ENCODE data around the gene CENATAC.
"Not testable (repeated sequence)": the region's sequence is repeated elsewhere in the genome, so short reads cannot be mapped to it uniquely, and the experiment has no call there.

Gene CENATAC

DNA sequence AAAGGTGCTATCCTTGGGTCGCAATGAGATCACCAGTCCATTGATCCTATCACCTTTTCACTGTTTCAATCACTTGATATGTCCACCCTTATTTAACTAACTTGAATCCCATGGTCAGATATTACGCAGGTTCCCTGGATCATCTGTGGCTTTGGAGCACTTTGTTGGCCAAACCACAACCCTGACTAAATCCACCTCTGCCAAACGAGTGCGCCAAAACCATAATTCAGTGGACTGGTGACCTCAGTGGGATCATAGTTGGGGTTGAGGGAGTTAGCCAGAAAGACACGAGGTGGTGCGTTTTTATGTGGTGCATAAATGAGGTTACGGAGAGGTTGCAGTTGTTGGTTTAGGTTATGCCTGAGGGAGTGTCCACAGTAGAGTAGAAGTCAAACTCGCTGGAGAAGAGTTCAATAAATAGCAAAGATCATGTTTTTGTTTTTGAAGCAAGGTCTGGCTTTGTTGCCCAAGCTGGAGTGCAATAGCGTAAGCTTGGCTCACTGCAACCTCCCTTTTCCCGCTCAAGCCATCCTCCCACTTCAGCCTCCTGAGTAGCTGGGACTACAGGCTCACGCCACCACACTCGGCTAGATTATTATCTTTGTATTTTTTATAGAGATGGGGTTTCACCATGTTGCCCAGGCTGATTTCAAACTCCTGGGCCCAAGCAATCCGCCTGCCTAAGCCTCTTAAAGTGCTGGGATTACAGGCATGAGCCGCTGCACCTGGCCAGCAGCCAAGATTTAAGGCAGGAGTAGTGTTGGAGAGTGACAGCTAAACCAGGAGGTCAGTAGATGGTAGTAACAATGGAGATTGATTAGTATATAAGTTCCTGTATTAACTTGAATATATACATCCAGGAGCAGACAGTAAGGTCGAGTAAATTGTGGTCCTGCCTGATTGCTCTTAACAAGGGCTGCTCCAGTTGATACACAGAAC is 21.9 kb upstream of the CENATAC start:
- H3K27me3 ChIP-seq (ENCODE audit: insufficient read depth, low read length) = peaks cover 17% of the 10 kb centered on the region

DNA sequence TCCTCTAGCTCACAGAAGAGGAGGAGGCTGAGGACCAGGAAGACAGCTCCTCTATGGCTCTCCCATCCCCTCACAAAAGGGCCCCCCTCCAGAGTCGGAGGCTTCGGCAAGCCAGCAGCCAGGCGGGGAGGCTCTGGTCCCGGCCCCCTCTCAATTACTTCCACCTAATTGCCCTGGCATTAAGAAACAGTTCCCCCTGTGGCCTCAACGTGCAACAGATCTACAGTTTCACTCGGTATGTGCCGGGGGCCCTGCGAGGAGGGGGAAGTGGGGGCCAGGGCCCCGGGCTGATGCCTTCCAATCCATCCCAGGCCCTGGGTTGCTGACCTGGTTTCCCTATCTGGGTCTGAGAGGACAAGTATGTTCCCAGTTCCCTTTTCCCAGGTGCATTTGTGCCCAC is 18.5 kb upstream of the CENATAC start:
- Histone ChIP-seq H3K4me3 (ENCODE audit: low read length) (no peak overlapping the region), H3K27me3 (ENCODE audit: insufficient read depth, low read length) (peaks cover 17% of the 10 kb centered on the region), H3K36me3 (ENCODE audit: insufficient read depth, low read length) (no peaks in the 10 kb centered on the region), H2AFZ (ENCODE audit: low read depth, low read length) (no peak overlapping the region), H3K9me3 (ENCODE audit: low read length) (no peaks in the 10 kb centered on the region), H3K4me1 (ENCODE audit: insufficient read depth, low read length) (peaks cover 11% of the 10 kb centered on the region)

More for the DNA sequence above, 21.9 kb upstream of the CENATAC start:
- H3K36me3 ChIP-seq (ENCODE audit: insufficient read depth, low read length) = no peaks in the 10 kb centered on the region
- no peak overlapping the region for H3K4me3 ChIP-seq (ENCODE audit: low read length)
- H3K4me1 ChIP-seq (ENCODE audit: insufficient read depth, low read length) = peaks cover 11% of the 10 kb centered on the region
- no peak overlapping the region for H2AFZ ChIP-seq (ENCODE audit: low read depth, low read length)
- H3K9me3 ChIP-seq (ENCODE audit: low read length) = no peaks in the 10 kb centered on the region

DNA sequence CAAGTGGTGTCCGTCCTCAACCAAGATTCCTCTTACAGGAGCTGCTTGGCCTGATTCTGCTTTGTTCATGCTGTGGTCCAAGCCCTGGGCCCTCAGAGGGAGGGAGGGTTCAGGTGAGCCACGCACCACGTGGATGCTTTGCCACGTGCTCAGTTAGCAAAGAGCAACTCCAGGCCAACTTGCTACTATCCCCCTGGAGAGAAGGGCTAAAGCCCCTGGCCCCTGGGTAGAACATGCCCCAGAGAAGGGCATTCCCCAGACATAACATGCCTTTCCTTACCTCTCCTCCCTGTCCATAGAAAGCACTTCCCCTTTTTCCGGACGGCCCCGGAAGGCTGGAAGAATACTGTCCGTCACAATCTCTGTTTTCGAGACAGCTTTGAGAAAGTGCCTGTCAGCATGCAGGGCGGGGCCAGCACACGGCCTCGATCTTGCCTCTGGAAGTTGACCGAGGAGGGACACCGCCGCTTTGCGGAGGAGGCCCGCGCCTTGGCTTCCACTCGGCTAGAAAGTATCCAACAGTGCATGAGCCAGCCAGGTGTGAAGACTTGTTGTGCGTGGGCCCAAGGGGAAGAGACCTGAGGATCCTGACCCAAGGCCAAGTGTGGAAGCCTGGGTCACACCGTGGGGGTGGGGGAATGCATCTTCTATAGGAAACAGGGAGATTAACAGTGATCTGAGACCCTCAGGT is 17.6 kb upstream of the CENATAC start:
- H2AFZ ChIP-seq (ENCODE audit: low read depth, low read length) = no peak overlapping the region
- peaks cover 17% of the 10 kb centered on the region for H3K27me3 ChIP-seq (ENCODE audit: insufficient read depth, low read length)
- H3K4me3 ChIP-seq (ENCODE audit: low read length) = no peak overlapping the region
- H3K36me3 ChIP-seq (ENCODE audit: insufficient read depth, low read length) = no peaks in the 10 kb centered on the region
- no peaks in the 10 kb centered on the region for H3K9me3 ChIP-seq (ENCODE audit: low read length)
- H3K4me1 ChIP-seq (ENCODE audit: insufficient read depth, low read length) = peaks cover 11% of the 10 kb centered on the region

DNA sequence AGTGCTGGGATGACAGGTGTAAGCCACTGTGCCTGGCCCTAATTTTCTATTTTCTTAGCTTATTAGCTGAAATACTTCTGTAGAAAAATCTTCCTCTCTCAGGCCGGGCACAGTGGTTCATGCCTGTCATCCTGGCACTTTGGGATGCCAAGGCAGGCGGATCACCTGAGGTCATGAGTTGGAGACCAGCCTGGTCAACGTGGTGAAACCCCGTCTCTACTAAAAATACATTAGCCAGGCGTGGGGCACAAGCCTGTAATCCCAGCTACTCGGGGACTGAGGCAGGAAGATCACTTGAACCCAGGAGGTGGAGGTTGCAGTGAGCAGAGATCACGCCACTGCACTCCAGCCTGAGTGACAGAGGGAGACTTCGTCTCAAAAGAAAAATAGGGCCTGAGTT is 13.6 kb upstream of the CENATAC start:
- H2AFZ ChIP-seq (ENCODE audit: low read depth, low read length); H3K36me3 ChIP-seq (ENCODE audit: insufficient read depth, low read length); H3K9me3 ChIP-seq (ENCODE audit: low read length); H3K4me1 ChIP-seq (ENCODE audit: insufficient read depth, low read length); H3K27me3 ChIP-seq (ENCODE audit: insufficient read depth, low read length); H3K4me3 ChIP-seq (ENCODE audit: low read length): not testable (repeated sequence)

DNA sequence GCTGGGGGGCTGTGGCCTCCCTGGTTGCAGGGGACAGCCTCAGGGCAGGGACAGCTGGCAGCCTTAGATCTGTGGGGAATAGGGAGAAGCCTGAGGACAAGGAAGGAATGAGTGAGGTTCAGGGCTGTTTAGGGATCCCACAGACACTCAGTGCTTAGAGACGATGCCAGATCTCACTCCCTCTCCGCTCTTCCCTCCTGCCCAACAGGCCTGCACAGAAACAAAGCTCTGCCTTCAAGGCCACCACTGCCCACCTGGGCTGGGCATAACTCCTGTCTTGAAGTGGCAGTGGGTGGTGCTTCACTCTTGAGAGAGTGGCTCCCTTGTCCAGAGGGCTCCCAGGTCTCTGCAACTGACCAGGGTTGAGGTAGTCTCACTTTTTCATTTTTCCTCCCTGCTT is 13.1 kb upstream of the CENATAC start:
- H3K9me3 ChIP-seq (ENCODE audit: low read length) = no peaks in the 10 kb centered on the region
- H3K27me3 ChIP-seq (ENCODE audit: insufficient read depth, low read length) = peaks cover 5% of the 10 kb centered on the region
- H3K4me3 ChIP-seq (ENCODE audit: low read length) = no peak overlapping the region
- H2AFZ ChIP-seq (ENCODE audit: low read depth, low read length) = no peak overlapping the region
- peaks cover 3% of the 10 kb centered on the region for H3K4me1 ChIP-seq (ENCODE audit: insufficient read depth, low read length)
- no peaks in the 10 kb centered on the region for H3K36me3 ChIP-seq (ENCODE audit: insufficient read depth, low read length)

DNA sequence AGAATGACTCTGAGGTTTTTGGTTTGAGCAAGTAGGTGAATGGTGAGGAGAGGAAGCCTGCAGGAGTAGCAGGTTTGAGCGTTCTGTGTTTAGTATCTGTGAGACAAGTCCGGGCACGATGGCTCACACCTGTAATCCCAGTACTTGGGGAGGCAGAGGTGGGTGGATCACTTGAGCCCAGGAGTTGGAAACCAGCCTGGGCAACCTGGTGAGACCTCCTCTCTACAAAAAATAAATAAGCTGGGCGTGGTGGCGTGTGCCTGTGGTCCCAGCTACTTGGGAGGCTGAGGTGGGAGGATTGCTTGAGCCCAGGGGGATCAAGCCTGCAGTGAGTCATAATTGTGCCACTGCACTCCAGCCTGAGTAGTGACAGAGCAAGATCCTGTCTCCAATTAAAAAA is 9.7 kb upstream of the CENATAC start:
- Histone ChIP-seq H3K4me3 (ENCODE audit: low read length) (no peak overlapping the region), H2AFZ (ENCODE audit: low read depth, low read length) (no peak overlapping the region), H3K27me3 (ENCODE audit: insufficient read depth, low read length) (no peaks in the 10 kb centered on the region), H3K4me1 (ENCODE audit: insufficient read depth, low read length) (no peaks in the 10 kb centered on the region), H3K36me3 (ENCODE audit: insufficient read depth, low read length) (no peaks in the 10 kb centered on the region), H3K9me3 (ENCODE audit: low read length) (no peaks in the 10 kb centered on the region)

DNA sequence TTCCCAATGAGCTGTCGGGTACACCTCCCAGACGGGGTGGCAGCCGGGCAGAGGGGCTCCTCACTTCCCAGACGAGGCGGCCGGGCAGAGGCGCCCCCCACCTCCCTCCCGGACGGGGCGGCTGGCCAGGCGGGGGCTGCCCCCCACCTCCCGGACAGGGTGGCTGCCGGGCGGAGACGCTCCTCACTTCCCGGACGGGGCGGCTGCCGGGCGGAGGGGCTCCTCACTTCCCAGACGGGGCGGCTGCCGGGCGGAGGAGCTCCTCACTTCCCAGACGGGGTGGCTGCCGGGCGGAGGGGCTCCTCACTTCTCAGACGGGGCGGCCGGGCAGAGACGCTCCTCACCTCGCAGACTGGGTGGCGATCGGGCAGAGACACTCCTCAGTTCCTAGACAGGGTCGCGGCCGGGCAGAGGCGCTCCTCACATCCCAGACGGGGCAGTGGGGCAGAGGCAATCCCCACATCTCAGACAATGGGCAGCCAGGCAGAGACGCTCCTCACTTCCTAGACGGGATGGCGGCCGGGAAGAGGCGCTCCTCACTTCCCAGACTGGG is 6.4 kb upstream of the CENATAC start:
- H3K36me3 ChIP-seq (ENCODE audit: insufficient read depth, low read length); H3K4me1 ChIP-seq (ENCODE audit: insufficient read depth, low read length); H3K27me3 ChIP-seq (ENCODE audit: insufficient read depth, low read length); H3K4me3 ChIP-seq (ENCODE audit: low read length); H3K9me3 ChIP-seq (ENCODE audit: low read length); H2AFZ ChIP-seq (ENCODE audit: low read depth, low read length): not testable (repeated sequence)

DNA sequence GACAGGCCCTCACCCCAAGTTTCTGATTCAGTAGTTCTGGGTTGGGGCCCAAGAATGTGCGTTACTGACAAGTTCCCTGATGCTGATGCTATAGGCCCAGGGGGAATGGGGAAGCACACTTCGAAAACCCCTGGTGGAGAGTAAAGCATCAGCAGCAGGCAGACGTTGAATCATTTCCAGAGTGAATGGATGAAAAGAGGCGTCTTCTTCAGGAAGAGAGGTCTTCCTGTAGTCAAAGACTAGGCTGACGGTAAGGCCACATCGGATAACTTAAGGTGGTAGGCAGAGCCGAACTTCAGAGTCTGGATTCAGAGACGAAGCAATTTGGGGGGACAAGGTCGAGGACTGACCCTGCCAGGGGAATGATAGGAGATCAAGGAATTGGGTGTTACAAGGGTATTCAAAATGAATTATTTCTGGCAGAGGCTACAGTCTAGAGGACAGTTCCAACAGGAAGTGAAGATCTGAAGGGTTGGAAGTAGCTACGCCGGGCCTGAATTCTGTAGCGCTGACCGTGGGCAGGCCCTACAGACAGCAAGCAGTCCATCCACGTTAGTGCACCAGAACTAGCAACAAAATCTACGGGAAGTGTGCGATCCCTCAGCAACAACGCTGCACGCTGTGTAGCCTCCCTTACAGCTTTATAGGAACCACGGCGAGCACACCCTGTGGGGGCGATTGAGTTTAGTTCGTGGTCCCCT is 862 bp upstream of the CENATAC start:
- no peaks in the 10 kb centered on the region for H3K27me3 ChIP-seq (ENCODE audit: insufficient read depth, low read length)
- peak overlapping the region; percentile 81 for H3K4me3 ChIP-seq (ENCODE audit: low read length)
- H3K9me3 ChIP-seq (ENCODE audit: low read length) = no peaks in the 10 kb centered on the region
- peaks cover 17% of the 10 kb centered on the region for H3K4me1 ChIP-seq (ENCODE audit: insufficient read depth, low read length)
- peak overlapping the region; percentile 38 for H2AFZ ChIP-seq (ENCODE audit: low read depth, low read length)
- peaks cover 11% of the 10 kb centered on the region for H3K36me3 ChIP-seq (ENCODE audit: insufficient read depth, low read length)

DNA sequence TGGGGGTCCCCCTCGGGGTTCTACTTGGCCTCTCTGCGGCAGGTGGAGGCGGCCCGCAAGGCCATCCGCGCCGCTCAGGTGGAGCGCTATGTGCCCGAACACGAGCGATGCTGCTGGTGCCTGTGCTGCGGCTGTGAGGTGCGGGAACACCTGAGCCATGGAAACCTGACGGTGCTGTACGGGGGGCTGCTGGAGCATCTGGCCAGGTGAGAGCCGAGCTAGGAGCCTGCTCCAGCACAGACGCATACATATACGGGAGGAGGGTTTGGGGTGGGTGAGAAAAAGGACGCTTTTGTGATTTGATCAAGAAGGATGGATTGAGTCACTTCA is 415 bp downstream of the CENATAC start:
- peak overlapping the region; percentile 48 for H2AFZ ChIP-seq (ENCODE audit: low read depth, low read length)
- peaks cover 17% of the 10 kb centered on the region for H3K4me1 ChIP-seq (ENCODE audit: insufficient read depth, low read length)
- H3K27me3 ChIP-seq (ENCODE audit: insufficient read depth, low read length) = no peaks in the 10 kb centered on the region
- peak overlapping the region; percentile 81 for H3K4me3 ChIP-seq (ENCODE audit: low read length)
- H3K9me3 ChIP-seq (ENCODE audit: low read length) = no peaks in the 10 kb centered on the region
- peaks cover 12% of the 10 kb centered on the region for H3K36me3 ChIP-seq (ENCODE audit: insufficient read depth, low read length)

DNA sequence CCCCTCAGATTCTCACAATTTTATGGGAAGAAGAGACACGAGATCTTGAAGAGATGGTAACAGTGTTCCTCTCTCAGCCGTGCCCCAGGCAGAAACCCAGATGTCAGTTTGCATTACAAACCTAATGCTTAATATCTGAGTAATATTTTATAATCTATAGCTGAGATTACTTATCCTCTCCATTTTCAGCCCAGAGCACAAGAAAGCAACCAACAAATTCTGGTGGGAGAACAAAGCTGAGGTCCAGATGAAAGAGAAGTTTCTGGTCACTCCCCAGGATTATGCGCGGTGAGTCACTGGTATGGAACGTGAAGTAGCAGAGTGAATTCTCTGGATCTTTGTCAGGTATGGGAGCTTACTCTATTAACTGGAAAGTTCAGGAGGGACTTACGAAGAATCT is 884 bp downstream of the CENATAC start:
- Histone ChIP-seq H3K4me3 (ENCODE audit: low read length) (peak overlapping the region; percentile 81), H3K36me3 (ENCODE audit: insufficient read depth, low read length) (peaks cover 12% of the 10 kb centered on the region), H2AFZ (ENCODE audit: low read depth, low read length) (no peak overlapping the region), H3K27me3 (ENCODE audit: insufficient read depth, low read length) (no peaks in the 10 kb centered on the region), H3K4me1 (ENCODE audit: insufficient read depth, low read length) (peaks cover 17% of the 10 kb centered on the region), H3K9me3 (ENCODE audit: low read length) (no peaks in the 10 kb centered on the region)

DNA sequence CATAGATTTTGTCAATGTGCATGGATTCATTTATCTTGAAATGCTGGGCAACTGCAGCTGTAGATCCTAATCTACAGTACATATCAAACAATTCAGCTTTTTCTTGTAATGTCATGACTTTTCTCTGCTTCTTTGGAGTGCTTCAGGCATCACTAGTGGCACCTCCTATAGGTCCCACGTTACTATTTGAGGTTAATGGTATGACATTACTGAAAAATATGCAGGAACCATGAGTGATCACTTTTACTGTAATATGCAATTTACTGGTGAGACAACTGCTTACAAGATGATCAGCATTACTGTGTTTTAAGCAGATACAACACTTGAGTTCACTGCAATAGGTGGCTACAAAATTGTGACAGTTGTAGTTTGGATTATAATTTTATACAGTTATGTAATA is 3.0 kb downstream of the CENATAC start:
- Histone ChIP-seq H3K27me3 (ENCODE audit: insufficient read depth, low read length) (no peaks in the 10 kb centered on the region), H3K36me3 (ENCODE audit: insufficient read depth, low read length) (peaks cover 19% of the 10 kb centered on the region), H3K4me1 (ENCODE audit: insufficient read depth, low read length) (peaks cover 17% of the 10 kb centered on the region), H3K4me3 (ENCODE audit: low read length) (no peak overlapping the region), H2AFZ (ENCODE audit: low read depth, low read length) (no peak overlapping the region), H3K9me3 (ENCODE audit: low read length) (no peaks in the 10 kb centered on the region)

DNA sequence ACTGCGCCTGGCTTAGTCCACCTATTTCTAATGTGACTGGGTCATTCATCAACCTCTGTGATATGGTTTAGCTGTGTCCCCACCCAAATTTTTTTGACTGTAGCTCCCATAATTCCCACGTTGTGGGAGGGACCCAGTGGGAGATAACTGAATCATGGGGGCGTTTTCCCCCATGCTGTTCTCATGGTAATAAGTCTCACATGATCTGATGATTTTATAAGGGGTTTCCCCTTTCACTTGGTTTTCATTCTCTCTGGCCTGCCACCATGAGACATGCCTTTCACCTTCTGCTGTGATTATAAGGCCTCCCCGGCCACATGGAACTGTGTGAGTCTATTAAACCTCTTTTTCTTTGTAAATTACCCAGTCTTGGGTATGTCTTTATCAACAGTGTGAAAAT is 8.7 kb downstream of the CENATAC start:
- H2AFZ ChIP-seq (ENCODE audit: low read depth, low read length) = no peak overlapping the region
- peaks cover 17% of the 10 kb centered on the region for H3K36me3 ChIP-seq (ENCODE audit: insufficient read depth, low read length)
- H3K4me1 ChIP-seq (ENCODE audit: insufficient read depth, low read length) = no peaks in the 10 kb centered on the region
- H3K4me3 ChIP-seq (ENCODE audit: low read length) = no peak overlapping the region
- H3K9me3 ChIP-seq (ENCODE audit: low read length) = no peaks in the 10 kb centered on the region
- H3K27me3 ChIP-seq (ENCODE audit: insufficient read depth, low read length) = no peaks in the 10 kb centered on the region

DNA sequence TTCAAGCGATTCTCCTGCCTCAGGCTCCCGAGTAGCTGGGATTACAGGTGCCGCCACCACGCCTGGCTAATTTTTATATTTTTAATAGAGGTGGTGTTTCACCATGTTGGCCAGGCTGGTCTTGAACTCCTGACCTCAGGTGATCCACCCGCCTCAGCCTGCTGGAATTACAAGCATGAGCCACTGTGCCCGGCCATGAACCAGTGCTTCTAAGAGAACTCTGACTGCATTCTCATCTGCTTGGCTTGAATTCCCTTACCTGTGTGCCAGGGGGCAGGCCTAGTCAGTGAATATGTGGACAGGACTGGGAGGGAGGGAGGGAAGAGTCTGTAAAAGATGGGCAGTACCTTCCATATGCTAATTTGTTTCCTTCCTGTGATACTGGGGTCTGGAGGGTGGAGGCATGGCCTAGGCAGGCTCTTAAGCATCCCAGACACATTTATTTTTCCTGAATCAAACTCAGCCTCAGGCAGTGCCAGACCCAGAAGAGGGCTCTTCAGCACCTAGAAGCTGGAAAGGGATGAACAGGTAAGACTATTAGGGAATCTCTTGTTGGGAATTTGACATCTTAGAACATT is 13.6 kb downstream of the CENATAC start:
- Histone ChIP-seq H2AFZ (ENCODE audit: low read depth, low read length) (no peak overlapping the region), H3K4me1 (ENCODE audit: insufficient read depth, low read length) (peaks cover 1% of the 10 kb centered on the region), H3K27me3 (ENCODE audit: insufficient read depth, low read length) (no peaks in the 10 kb centered on the region), H3K36me3 (ENCODE audit: insufficient read depth, low read length) (peaks cover 49% of the 10 kb centered on the region), H3K9me3 (ENCODE audit: low read length) (no peaks in the 10 kb centered on the region), H3K4me3 (ENCODE audit: low read length) (no peak overlapping the region)
